HEK293 (cell line): ENCODE measurements around the gene TBC1D5.

Experiments
- CTCF ChIA-PET: fragments of 350-600 bp; formaldehyde crosslinking; extraction: SDS; loops from one replicate; lab custom pipeline; 2021; ENCODE audit warnings: antibody characterized with exemption; lab: Yijun Ruan, JAX
- POLR2A ChIA-PET: fragments of 300-600 bp; formaldehyde crosslinking; extraction: SDS; loops from one replicate; lab custom pipeline; 2020; ENCODE audit warnings: antibody characterized with exemption, inconsistent platforms; lab: Yijun Ruan, JAX
- H3K27ac ChIP-seq: fragments of 200-500 bp; sonication (Bioruptor generic); 2 replicates; pipeline ENCODE4 v1.5.1; 2014; ENCODE audit warnings: low read depth, low read length, control low read depth, inconsistent platforms; ENCODE audit errors: extremely low read depth
- H3K36me3 ChIP-seq, 2 experiments: fragments of 200-500 bp in 1 of 2; sonication (Bioruptor generic) in 1 of 2; 1 replicate in 1 of 2; 2 replicates in 1 of 2; pipeline ENCODE4 v1.5.1; 2014 to 2017; ENCODE audit warnings: inconsistent platforms in 2 of 2, low read length in 2 of 2; ENCODE audit not compliant: control insufficient read depth in 2 of 2, insufficient read depth in 1 of 2
- H3K4me1 ChIP-seq: fragments of 200-500 bp; sonication (Bioruptor generic); 2 replicates; pipeline ENCODE4 v1.5.1; 2014; ENCODE audit warnings: mild to moderate bottlenecking, low read length, inconsistent platforms; ENCODE audit not compliant: control insufficient read depth, insufficient read depth
- H3K4me3 ChIP-seq: 2 replicates; pipeline ENCODE4 v1.5.1; 2011; ENCODE audit warnings: low read depth, mild to moderate bottlenecking, control low read depth, low read length, moderate library complexity
- H3K9me3 ChIP-seq: fragments of 200-500 bp; sonication (Bioruptor generic); 2 replicates; pipeline ENCODE4 v1.5.1; 2014; ENCODE audit warnings: low read depth, low read length, inconsistent platforms; ENCODE audit not compliant: control insufficient read depth, insufficient read depth
- BCL6B ChIP-seq: fragments of 450-650 bp; formaldehyde crosslinking; IDR thresholded peaks from 2 replicates; pipeline ENCODE4 v1.5.1; 2017; ENCODE audit warnings: missing biosample characterization, missing genetic modification characterization
- PATZ1 ChIP-seq: fragments of 450-650 bp; formaldehyde crosslinking; IDR thresholded peaks from 2 replicates; pipeline ENCODE4 v1.5.1; 2016; ENCODE audit warnings: missing biosample characterization, missing genetic modification characterization
- ZBTB1 ChIP-seq: fragments of 450-650 bp; formaldehyde crosslinking; IDR thresholded peaks from 2 replicates; pipeline ENCODE4 v1.5.1; 2016; ENCODE audit warnings: missing biosample characterization, missing genetic modification characterization
- ZBTB20 ChIP-seq: fragments of 450-650 bp; formaldehyde crosslinking; IDR thresholded peaks from 2 replicates; pipeline ENCODE4 v1.5.1; 2016; ENCODE audit warnings: missing biosample characterization, missing genetic modification characterization
- ZBTB49 ChIP-seq: fragments of 450-650 bp; formaldehyde crosslinking; IDR thresholded peaks from 2 replicates; pipeline ENCODE4 v1.5.1; 2016; ENCODE audit warnings: missing biosample characterization, missing genetic modification characterization, low read depth
- ZEB2 ChIP-seq: fragments of 450-650 bp; formaldehyde crosslinking; IDR thresholded peaks from 2 replicates; pipeline ENCODE4 v1.5.1; 2016; ENCODE audit warnings: missing biosample characterization, missing genetic modification characterization
- ZIC2 ChIP-seq: fragments of 450-650 bp; formaldehyde crosslinking; IDR thresholded peaks from 2 replicates; pipeline ENCODE4 v1.5.1; 2016; ENCODE audit warnings: missing biosample characterization, missing genetic modification characterization
- ZNF132 ChIP-seq: fragments of 450-650 bp; formaldehyde crosslinking; IDR thresholded peaks from 2 replicates; pipeline ENCODE4 v1.5.1; 2017; ENCODE audit warnings: missing biosample characterization, missing genetic modification characterization, borderline replicate concordance
- ZNF133 ChIP-seq: fragments of 450-650 bp; formaldehyde crosslinking; IDR thresholded peaks from 2 replicates; pipeline ENCODE4 v1.5.1; 2016; ENCODE audit warnings: missing biosample characterization, missing genetic modification characterization
- ZNF174 ChIP-seq: fragments of 450-650 bp; formaldehyde crosslinking; IDR thresholded peaks from 2 replicates; pipeline ENCODE4 v1.5.0; 2017; ENCODE audit warnings: missing biosample characterization, mild to moderate bottlenecking, missing genetic modification characterization
- ZNF19 ChIP-seq: fragments of 450-650 bp; formaldehyde crosslinking; IDR thresholded peaks from 2 replicates; pipeline ENCODE4; 2016; ENCODE audit warnings: missing biosample characterization, missing genetic modification characterization, low read depth
- ZNF211 ChIP-seq: fragments of 450-650 bp; formaldehyde crosslinking; IDR thresholded peaks from 2 replicates; pipeline ENCODE4 v1.5.1; 2016; ENCODE audit warnings: low read depth, missing biosample characterization, missing genetic modification characterization
- ZNF391 ChIP-seq: fragments of 450-650 bp; formaldehyde crosslinking; IDR thresholded peaks from 2 replicates; pipeline ENCODE4 v1.5.1; 2016; ENCODE audit warnings: low read depth, missing biosample characterization, missing genetic modification characterization, borderline replicate concordance
- ZNF404 ChIP-seq: fragments of 450-650 bp; formaldehyde crosslinking; IDR thresholded peaks from 2 replicates; pipeline ENCODE4 v1.5.1; 2017; ENCODE audit warnings: missing biosample characterization, missing genetic modification characterization
- ZNF571 ChIP-seq: fragments of 450-650 bp; formaldehyde crosslinking; IDR thresholded peaks from 2 replicates; pipeline ENCODE4 v1.5.0; 2017; ENCODE audit warnings: missing biosample characterization, missing genetic modification characterization
- ZNF621 ChIP-seq: fragments of 450-650 bp; formaldehyde crosslinking; IDR thresholded peaks from 2 replicates; pipeline ENCODE4 v1.5.1; 2017; ENCODE audit warnings: missing biosample characterization, missing genetic modification characterization
- ZNF707 ChIP-seq: fragments of 450-650 bp; formaldehyde crosslinking; IDR thresholded peaks from 2 replicates; pipeline ENCODE4 v1.5.1; 2016; ENCODE audit warnings: missing biosample characterization, missing genetic modification characterization
- ZNF76 ChIP-seq: fragments of 450-650 bp; formaldehyde crosslinking; IDR thresholded peaks from 2 replicates; pipeline ENCODE4; 2016; ENCODE audit warnings: low read depth, missing biosample characterization, missing genetic modification characterization, borderline replicate concordance
- ZNF791 ChIP-seq: fragments of 450-650 bp; formaldehyde crosslinking; IDR thresholded peaks from 2 replicates; pipeline ENCODE4 v1.5.1; 2016; ENCODE audit warnings: missing biosample characterization, missing genetic modification characterization
- ZNF837 ChIP-seq: fragments of 450-650 bp; formaldehyde crosslinking; IDR thresholded peaks from 2 replicates; pipeline ENCODE4 v1.5.1; 2016; ENCODE audit warnings: missing biosample characterization, missing genetic modification characterization

TBC1D5 gene

GRCh38 chr3:17156864-17157263, 585.6 kb downstream of the TBC1D5 start:
- Histone ChIP-seq H3K4me3 (no peak overlapping the region), H3K4me1 (no peaks in the 10 kb centered on the region), H3K27ac (no peak overlapping the region), H3K9me3 (no peaks in the 10 kb centered on the region), H3K36me3 (peaks cover 0 to 10% of the 10 kb centered on the region in 2 experiments; a peak in 1 of 3 replicates)
- TF ChIP-seq ZNF791 (tag by site-specific recombination) (no peak), ZNF174 (no peak), ZNF76 (tag by site-specific recombination) (no peak), ZNF211 (tag by site-specific recombination) (no peak)
- POLR2A ChIA-PET: no interaction called here
- CTCF ChIA-PET: no interaction called here

GRCh38 chr3:17155951-17156350, 586.5 kb downstream of the TBC1D5 start:
- POLR2A ChIA-PET: no interaction called here
- 0 out of 2 replicates have a peak, but pooled peaks have one; percentile 18 for TF ChIP-seq ZIC2 (tag by site-specific recombination)
- TF ChIP-seq ZBTB1 (tag by site-specific recombination): no peak
- H3K4me3 ChIP-seq: no peak overlapping the region
- no peaks in the 10 kb centered on the region for H3K4me1 ChIP-seq
- peaks cover 0 to 8% of the 10 kb centered on the region in 2 experiments; a peak in 1 of 3 replicates for H3K36me3 ChIP-seq
- CTCF ChIA-PET: no interaction called here
- H3K27ac ChIP-seq: no peak overlapping the region
- no peaks in the 10 kb centered on the region for H3K9me3 ChIP-seq

- TF ChIP-seq ZBTB20 (tag by site-specific recombination): no peak
- TF ChIP-seq ZNF132 (tag by site-specific recombination): no peak
- TF ChIP-seq PATZ1 (tag by site-specific recombination): no peak
- TF ChIP-seq, all 188 proteins: peak for 0
- no peak overlapping the region for H3K27ac ChIP-seq
- POLR2A ChIA-PET: no interaction called here
- no peak overlapping the region for H3K4me3 ChIP-seq
- no peaks in the 10 kb centered on the region for H3K4me1 ChIP-seq
- H3K36me3 ChIP-seq: peaks cover 0 to 8% of the 10 kb centered on the region in 2 experiments; a peak in 1 of 3 replicates
- CTCF ChIA-PET: no interaction called here
- no peaks in the 10 kb centered on the region for H3K9me3 ChIP-seq
Measured at GRCh38 chr3:17154941-17155340, 587.5 kb downstream of the TBC1D5 start.

- CTCF ChIA-PET: no interaction called here
- no peak overlapping the region for H3K27ac ChIP-seq
Measured at GRCh38 chr3:17154221-17154620, 588.2 kb downstream of the TBC1D5 start.

More at GRCh38 chr3:17154221-17154620, 588.2 kb downstream of the TBC1D5 start:
- POLR2A ChIA-PET: no interaction called here
- H3K4me1 ChIP-seq: no peaks in the 10 kb centered on the region
- peaks cover 0 to 5% of the 10 kb centered on the region in 2 experiments; a peak in 1 of 3 replicates for H3K36me3 ChIP-seq
- H3K4me3 ChIP-seq: no peak overlapping the region
- no peaks in the 10 kb centered on the region for H3K9me3 ChIP-seq
- no peak for TF ChIP-seq ZNF837 (tag by site-specific recombination)
- TF ChIP-seq BCL6B (tag by site-specific recombination): no peak
- TF ChIP-seq ZNF571 (tag by site-specific recombination): no peak
- no peak for TF ChIP-seq ZNF707 (tag by site-specific recombination)
- no peak for TF ChIP-seq ZEB2 (tag by site-specific recombination)
- no peak for TF ChIP-seq ZNF19
- TF ChIP-seq ZNF133 (tag by site-specific recombination): no peak
- TF ChIP-seq ZBTB49: no peak
- no peak for TF ChIP-seq ZNF391
- no peak for TF ChIP-seq ZNF621
- TF ChIP-seq ZNF404 (tag by site-specific recombination): no peak
- TF ChIP-seq, all 188 proteins: peak for 0
